H1 (cell line): ENCODE data around the gene RBM38. TPM values are rescaled to one million over a fixed set of nuclear protein-coding genes. Genes with fewer than 3 reads are reported as not detected.

Experiments used
- CTCF ChIA-PET: fragments of 300-600 bp; sonication (Branson Sonifier 250); formaldehyde crosslinking; loops from one replicate; lab custom pipeline; 2021; ENCODE audit not compliant: partially characterized antibody; lab: Charles Lee
- POLR2A ChIA-PET: fragments of 300-600 bp; sonication (Branson Sonifier 250); formaldehyde crosslinking; loops from one replicate; lab custom pipeline; 2021; ENCODE audit warnings: inconsistent platforms; ENCODE audit not compliant: partially characterized antibody; lab: Charles Lee
- DNase-seq, 2 experiments: peaks; one replicate each; pipeline versions ENCODE4 v3.0.0 to v3.0.0-alpha.2; 2010 to 2022; ENCODE audit warnings: low spot score in 2 of 2, low read depth in 1 of 2, mixed read lengths in 1 of 2
- FAIRE-seq: peaks from 2 replicates; lab custom pipeline; 2011; peaks lifted over from hg19 to GRCh38; lab: Jason Lieb, UNC
- H2AFZ ChIP-seq: 2 replicates; pipeline ENCODE4 v1.8.1; 2012; ENCODE audit warnings: low read length, inconsistent platforms
- H2AK5ac ChIP-seq: 2 replicates; pipeline ENCODE4 v1.6.1; 2013; ENCODE audit warnings: low read depth, low read length
- H2BK120ac ChIP-seq: replicated peaks from 2 replicates; pipeline ENCODE3; 2013; ENCODE audit warnings: low read depth, low read length, inconsistent platforms
- H2BK12ac ChIP-seq: 2 replicates; pipeline ENCODE4 v1.6.1; 2013; ENCODE audit warnings: low read depth, low read length
- H2BK15ac ChIP-seq: 2 replicates; pipeline ENCODE4 v1.6.1; 2013; ENCODE audit warnings: low read length
- H2BK20ac ChIP-seq: 2 replicates; pipeline ENCODE4 v1.6.1; 2013; ENCODE audit warnings: low read length
- H2BK5ac ChIP-seq: 2 replicates; pipeline ENCODE4 v1.6.1; 2013; ENCODE audit warnings: low read depth, low read length
- H3K14ac ChIP-seq: 2 replicates; pipeline ENCODE4 v1.6.1; 2013; ENCODE audit warnings: inconsistent platforms; ENCODE audit not compliant: insufficient read length
- H3K18ac ChIP-seq: 2 replicates; pipeline ENCODE4 v1.6.1; 2013; ENCODE audit warnings: low read length; ENCODE audit errors: extremely low read depth
- H3K23ac ChIP-seq: 2 replicates; pipeline ENCODE4 v1.6.1; 2013; ENCODE audit warnings: inconsistent platforms; ENCODE audit not compliant: insufficient read length
- H3K23me2 ChIP-seq: 2 replicates; pipeline ENCODE4 v1.6.1; 2013; ENCODE audit warnings: low read depth, low read length
- H3K27ac ChIP-seq: 2 replicates; pipeline ENCODE4 v1.6.1; 2011; ENCODE audit warnings: low read depth, low read length, inconsistent platforms
- H3K27me3 ChIP-seq, 4 experiments: replicated peaks in 1 of 4; 1 replicate in 1 of 4; 2 replicates in 3 of 4; pipeline versions ENCODE4 v1.6.1 to v1.8.1; 2011 to 2013; ENCODE audit warnings: low read length in 3 of 4, mild to moderate bottlenecking in 3 of 4, inconsistent platforms in 2 of 4, mixed read lengths in 2 of 4, moderate library complexity in 1 of 4; ENCODE audit not compliant: control insufficient read depth in 3 of 4, insufficient read depth in 3 of 4; ENCODE audit errors: extremely low read depth in 1 of 4
- H3K36me3 ChIP-seq, 4 experiments: 2 replicates each; pipeline versions ENCODE4 v1.6.1 to v1.8.1; 2011 to 2013; ENCODE audit warnings: mild to moderate bottlenecking in 4 of 4, low read length in 3 of 4, moderate library complexity in 2 of 4, control low read depth in 1 of 4, inconsistent platforms in 1 of 4; ENCODE audit not compliant: insufficient read depth in 4 of 4, control insufficient read depth in 2 of 4
- H3K4ac ChIP-seq: replicated peaks from 2 replicates; pipeline ENCODE3; 2013; ENCODE audit warnings: low read length, low read depth, mixed read lengths, inconsistent platforms; ENCODE audit not compliant: insufficient read length
- H3K4me1 ChIP-seq, 4 experiments: replicated peaks in 1 of 4; 1 replicate in 1 of 4; 2 replicates in 3 of 4; pipeline versions ENCODE4 v1.6.1 to v1.8.1; 2011 to 2013; ENCODE audit warnings: low read length in 3 of 4, inconsistent platforms in 2 of 4, mixed read lengths in 1 of 4; ENCODE audit not compliant: insufficient read depth in 4 of 4, control insufficient read depth in 3 of 4
- H3K4me2 ChIP-seq, 2 experiments: 2 replicates each; pipeline versions ENCODE4 v1.6.1 to v1.8.1; 2011 to 2013; ENCODE audit warnings: low read depth in 2 of 2, low read length in 2 of 2, control low read depth in 1 of 2, inconsistent platforms in 1 of 2, mild to moderate bottlenecking in 1 of 2; ENCODE audit not compliant: insufficient read depth in 1 of 2
- H3K4me3 ChIP-seq, 4 experiments: fragments of 200-600, 300-600 bp in 1 of 4; sonication (generic), shearing (Covaris generic), sonication (Bioruptor Twin) in 1 of 4; 2 replicates each; pipeline versions ENCODE4 v1.5.1 to v1.8.1; 2011 to 2016; ENCODE audit warnings: low read length in 4 of 4, low read depth in 3 of 4, control low read depth in 2 of 4, inconsistent platforms in 2 of 4, mild to moderate bottlenecking in 2 of 4, mixed read lengths in 1 of 4, moderate library complexity in 1 of 4; ENCODE audit not compliant: insufficient read depth in 2 of 4; ENCODE audit errors: extremely low read depth in 1 of 4
- H3K56ac ChIP-seq: replicated peaks from 2 replicates; pipeline ENCODE3; 2013; ENCODE audit warnings: low read depth, mild to moderate bottlenecking, mixed read lengths, low read length, inconsistent platforms; ENCODE audit not compliant: insufficient read length
- H3K79me1 ChIP-seq: 2 replicates; pipeline ENCODE4 v1.6.1; 2013; ENCODE audit warnings: low read depth, low read length, control low read depth
- H3K79me2 ChIP-seq, 2 experiments: 2 replicates each; pipeline versions ENCODE4 v1.6.1 to v1.8.1; 2012 to 2013; ENCODE audit warnings: low read length in 2 of 2, mild to moderate bottlenecking in 2 of 2, inconsistent platforms in 1 of 2; ENCODE audit not compliant: insufficient read depth in 2 of 2, control insufficient read depth in 1 of 2
- H3K9ac ChIP-seq, 4 experiments: replicated peaks in 1 of 4; 1 replicate in 1 of 4; 2 replicates in 3 of 4; pipeline versions ENCODE4 v1.6.1 to v1.8.1; 2011 to 2013; ENCODE audit warnings: low read depth in 3 of 4, low read length in 3 of 4, control low read depth in 2 of 4, mild to moderate bottlenecking in 2 of 4, moderate library complexity in 2 of 4, inconsistent platforms in 1 of 4; ENCODE audit errors: extremely low read depth in 1 of 4
- H3K9me3 ChIP-seq, 2 experiments: 2 replicates each; pipeline versions ENCODE4 v1.6.1 to v1.8.1; 2012 to 2013; ENCODE audit warnings: mild to moderate bottlenecking in 2 of 2, moderate library complexity in 2 of 2, control low read depth in 1 of 2, inconsistent platforms in 1 of 2, low read depth in 1 of 2, low read length in 1 of 2, mixed read lengths in 1 of 2; ENCODE audit not compliant: insufficient read depth in 2 of 2
- H4K20me1 ChIP-seq, 2 experiments: replicated peaks in 1 of 2; 2 replicates each; pipeline versions ENCODE3 to v1.8.1; 2011 to 2013; ENCODE audit warnings: inconsistent platforms in 2 of 2, low read length in 2 of 2, mild to moderate bottlenecking in 1 of 2; ENCODE audit not compliant: insufficient read depth in 2 of 2, control insufficient read depth in 1 of 2
- H4K5ac ChIP-seq: 2 replicates; pipeline ENCODE4 v1.6.1; 2013; ENCODE audit warnings: low read length, low read depth, mixed read lengths, inconsistent platforms; ENCODE audit not compliant: insufficient read length
- H4K8ac ChIP-seq: 2 replicates; pipeline ENCODE4 v1.8.0; 2013; ENCODE audit warnings: mild to moderate bottlenecking, moderate library complexity, low read length, inconsistent platforms; ENCODE audit not compliant: insufficient read depth; ENCODE audit errors: extremely low read depth
- H4K91ac ChIP-seq: replicated peaks from 2 replicates; pipeline ENCODE3; 2013; ENCODE audit warnings: low read length, mixed read lengths, inconsistent platforms; ENCODE audit not compliant: insufficient read length
- POLR2AphosphoS5 ChIP-seq: IDR thresholded peaks from 2 replicates; pipeline ENCODE4 v1.6.1; 2011; ENCODE audit warnings: low read depth, low read length
- SUZ12 ChIP-seq: fragments of 200-600 bp; sonication (generic); IDR thresholded peaks from 2 replicates; pipeline ENCODE4 v1.6.1; 2012; ENCODE audit warnings: mild to moderate bottlenecking, inconsistent platforms, low read length, moderate library complexity, mixed read lengths
- WGBS, 2 experiments: shearing (Covaris generic) in 1 of 2; methylation state at CpG; one replicate each; pipeline versions ENCODE4 v1.1.6 to v1.1.7; 2013 to 2015; ENCODE audit warnings: low lambda C conversion rate in 2 of 2, mixed read lengths in 2 of 2, inconsistent platforms in 1 of 2, low coverage in 1 of 2, missing lambda C conversion rate in 1 of 2; ENCODE audit not compliant: insufficient replicate concordance in 2 of 2, insufficient coverage in 1 of 2, insufficient read length in 1 of 2; ENCODE audit errors: extremely low coverage in 1 of 2, missing lambda C conversion rate in 1 of 2; 5-methylcytosine and 5-hydroxymethylcytosine counted together
- polyA plus RNA-seq, 7 experiments: library from polyadenylated mRNA; depleted of rRNA in 3 of 7; stranded (reverse) in 5 of 7; unstranded in 2 of 7; fragments of >200 nt in 5 of 7; fragments of 200-250 nt in 2 of 7; gene quantifications; 1 replicate in 5 of 7; 2 replicates in 1 of 7; 4 replicates in 1 of 7; pipeline versions ENCODE4 v1.2.1 to v1.2.3, GENCODE V29; 2011 to 2013; ENCODE audit warnings: missing spikeins in 2 of 7, mixed read lengths in 2 of 7
- total RNA-seq: library from RNA; stranded (reverse); fragmentation: NEBNext Ultra II Directional; extraction: Animal tissue kit (Norgen Biotek cat#: 25700); gene quantifications from 2 replicates; pipeline ENCODE4 v1.2.1, GENCODE V29; 2021

Gene RBM38
- total and polyA plus RNA-seq, 2 of the 8 experiments (the other 6 are each of a cell fraction or from before 2014, with no cell fraction given) = 57.7 to 109 TPM

DNA sequence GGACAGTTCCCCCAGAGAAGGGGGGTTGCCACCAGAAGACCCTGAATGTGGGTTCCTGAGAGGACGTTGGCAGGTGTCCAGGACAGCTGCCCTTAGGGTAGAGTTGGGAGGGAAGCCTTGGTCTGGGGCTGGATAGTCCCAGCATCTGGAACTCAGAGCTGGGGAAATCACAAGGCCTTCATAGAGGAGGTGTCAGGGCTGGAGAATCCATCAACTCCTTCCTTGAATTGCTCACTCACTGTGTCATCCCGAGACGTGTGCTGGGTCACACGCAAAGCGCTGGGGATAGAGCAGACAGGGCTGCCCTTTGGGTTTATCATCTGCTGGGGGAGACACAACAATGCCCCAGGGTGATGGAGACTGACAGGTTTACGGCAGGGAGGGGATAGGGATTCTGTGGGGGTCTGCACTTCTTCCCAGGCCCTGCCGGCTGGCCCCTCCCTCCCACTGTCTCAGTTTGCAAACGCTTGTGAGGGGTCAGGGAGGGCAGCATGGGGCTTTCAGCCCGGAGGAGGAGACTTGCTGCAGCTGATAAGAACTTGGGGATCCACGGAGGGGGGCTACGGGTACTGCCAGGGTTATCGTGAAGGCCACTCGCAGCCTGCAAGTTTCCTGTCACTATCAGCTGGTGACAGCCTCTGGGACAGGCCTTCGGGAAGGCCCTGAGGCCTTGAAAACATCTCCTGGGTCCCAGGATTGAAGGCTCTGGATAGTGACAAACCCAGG is 18.6 kb downstream of the RBM38 start:
- H3K79me1 ChIP-seq = no peaks in the 10 kb centered on the region
- no peak overlapping the region for H2BK12ac ChIP-seq
- no peak overlapping the region for H3K4me3 ChIP-seq
- peaks cover 2 to 33% (median 16%) of the 10 kb centered on the region in 4 experiments; a peak in 6 of 8 replicates for H3K36me3 ChIP-seq
- no peak overlapping the region for H4K5ac ChIP-seq
- peaks cover 11 to 23% of the 10 kb centered on the region in 2 experiments for H4K20me1 ChIP-seq
- H3K9me3 ChIP-seq = no peaks in the 10 kb centered on the region
- H3K27ac ChIP-seq = no peak overlapping the region
- no peak overlapping the region for H3K9ac ChIP-seq
- H2BK15ac ChIP-seq = no peak overlapping the region
- no peak overlapping the region for H2BK120ac ChIP-seq
- no peak overlapping the region for H4K91ac ChIP-seq
- TF ChIP-seq SUZ12 (no peak), POLR2AphosphoS5 (peak; percentile 19; the same call in 1 of the 2 replicates)
- H2AK5ac ChIP-seq = no peak overlapping the region
- no peaks in the 10 kb centered on the region for H3K4me1 ChIP-seq
- peak overlapping the region; percentile 29; the same call in 1 of the 2 replicates for H4K8ac ChIP-seq
- no peaks in the 10 kb centered on the region; a peak in 1 of 4 replicates for H3K79me2 ChIP-seq
- FAIRE-seq (no peak), DNase-seq (no peak)
- CTCF ChIA-PET = interaction anchor here (0.8 to 4.2 kb wide), 7 partner anchors 9 to 86 kb away, joined by 3 to 18 read pairs (median 3); no protein-coding TSS in a partner anchor
- H3K14ac ChIP-seq = no peak overlapping the region
- H2AFZ ChIP-seq = no peak overlapping the region
- no peak overlapping the region for H3K18ac ChIP-seq
- POLR2A ChIA-PET = interaction anchor here (0.9 to 2.0 kb wide), 5 partner anchors 8 to 52 kb away, joined by 3 to 8 read pairs (median 3); no protein-coding TSS in a partner anchor
- H3K4me2 ChIP-seq = no peak overlapping the region
- H3K23me2 ChIP-seq = no peaks in the 10 kb centered on the region
- 90% methylated on average over 14 of the region's 14 CpGs; no CpG with 5 or more reads in 1 of the 2 experiments for WGBS, 2 experiments
- H3K23ac ChIP-seq = no peak overlapping the region
- no peak overlapping the region for H2BK20ac ChIP-seq
- H3K27me3 ChIP-seq = no peaks in the 10 kb centered on the region
- H2BK5ac ChIP-seq = no peak overlapping the region
- no peak overlapping the region for H3K56ac ChIP-seq
- no peak overlapping the region for H3K4ac ChIP-seq
